Bronchial epithelial cell (primary cell): Measurements from ENCODE around the gene MYO18A. TPM values are rescaled to one million over a fixed set of nuclear protein-coding genes. Genes with fewer than 3 reads are reported as not detected.
"Not testable (repeated sequence)": the region's sequence is repeated elsewhere in the genome, so short reads cannot be mapped to it uniquely, and the experiment has no call there.

Source experiments
- DNase-seq: peaks from one replicate; pipeline ENCODE4 v3.0.0-alpha.2; 2010; ENCODE audit warnings: low read depth
- FAIRE-seq: peaks from 2 replicates; lab custom pipeline; 2011; peaks lifted over from hg19 to GRCh38; lab: Jason Lieb, UNC
- H3K27me3 ChIP-seq: 2 replicates; pipeline ENCODE4 v1.5.1; 2011; ENCODE audit warnings: low read length; ENCODE audit not compliant: control insufficient read depth, insufficient read depth
- H3K36me3 ChIP-seq: 2 replicates; pipeline ENCODE4 v1.5.1; 2011; ENCODE audit warnings: low read length; ENCODE audit not compliant: control insufficient read depth, insufficient read depth
- H3K4me3 ChIP-seq: 2 replicates; pipeline ENCODE4 v1.5.1; 2011; ENCODE audit warnings: mild to moderate bottlenecking, low read depth, low read length, control low read depth
- total RNA-seq: library from RNA; depleted of rRNA; stranded (reverse); fragments of >200 nt; gene quantifications from 2 replicates; pipeline ENCODE4 v1.2.1, GENCODE V29; 2014
- TF ChIP-seq, protein P1 (sequence below): IDR thresholded peaks from 2 replicates; pipeline ENCODE4 v1.5.1; 2011; ENCODE audit warnings: mild to moderate bottlenecking, moderate library complexity, low read length, control low read depth, inconsistent platforms; ENCODE audit not compliant: insufficient read depth, severe bottlenecking

Gene MYO18A
- total RNA-seq, 1 donor from 2014 or later: 23.4 TPM

DNA sequence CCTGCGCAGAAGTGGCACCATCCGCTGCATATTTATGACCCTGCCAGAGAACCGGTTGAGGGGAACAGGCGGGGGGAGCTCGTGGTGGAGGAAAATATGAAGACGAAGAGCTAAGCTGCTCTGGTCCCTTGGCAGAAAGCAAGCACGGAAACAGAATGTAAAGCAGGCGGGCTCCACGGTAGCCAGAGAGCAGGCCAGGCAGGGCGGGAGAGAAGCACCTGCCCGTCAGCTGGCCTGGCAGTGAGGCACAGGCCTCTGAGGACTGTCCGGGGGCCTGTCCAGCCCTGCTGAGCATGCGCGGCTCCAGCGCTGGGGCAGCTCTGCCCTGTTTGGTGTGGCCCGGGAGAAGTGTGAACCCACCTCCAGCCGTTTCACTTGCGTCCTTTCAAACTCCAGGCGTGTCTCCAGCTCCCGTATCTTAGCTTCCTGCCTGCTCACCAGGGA lies 90.6 kb downstream of the MYO18A start:
- TF ChIP-seq, protein P1, sequence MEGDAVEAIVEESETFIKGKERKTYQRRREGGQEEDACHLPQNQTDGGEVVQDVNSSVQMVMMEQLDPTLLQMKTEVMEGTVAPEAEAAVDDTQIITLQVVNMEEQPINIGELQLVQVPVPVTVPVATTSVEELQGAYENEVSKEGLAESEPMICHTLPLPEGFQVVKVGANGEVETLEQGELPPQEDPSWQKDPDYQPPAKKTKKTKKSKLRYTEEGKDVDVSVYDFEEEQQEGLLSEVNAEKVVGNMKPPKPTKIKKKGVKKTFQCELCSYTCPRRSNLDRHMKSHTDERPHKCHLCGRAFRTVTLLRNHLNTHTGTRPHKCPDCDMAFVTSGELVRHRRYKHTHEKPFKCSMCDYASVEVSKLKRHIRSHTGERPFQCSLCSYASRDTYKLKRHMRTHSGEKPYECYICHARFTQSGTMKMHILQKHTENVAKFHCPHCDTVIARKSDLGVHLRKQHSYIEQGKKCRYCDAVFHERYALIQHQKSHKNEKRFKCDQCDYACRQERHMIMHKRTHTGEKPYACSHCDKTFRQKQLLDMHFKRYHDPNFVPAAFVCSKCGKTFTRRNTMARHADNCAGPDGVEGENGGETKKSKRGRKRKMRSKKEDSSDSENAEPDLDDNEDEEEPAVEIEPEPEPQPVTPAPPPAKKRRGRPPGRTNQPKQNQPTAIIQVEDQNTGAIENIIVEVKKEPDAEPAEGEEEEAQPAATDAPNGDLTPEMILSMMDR: no peak
- H3K4me3 ChIP-seq: no peak overlapping the region

DNA sequence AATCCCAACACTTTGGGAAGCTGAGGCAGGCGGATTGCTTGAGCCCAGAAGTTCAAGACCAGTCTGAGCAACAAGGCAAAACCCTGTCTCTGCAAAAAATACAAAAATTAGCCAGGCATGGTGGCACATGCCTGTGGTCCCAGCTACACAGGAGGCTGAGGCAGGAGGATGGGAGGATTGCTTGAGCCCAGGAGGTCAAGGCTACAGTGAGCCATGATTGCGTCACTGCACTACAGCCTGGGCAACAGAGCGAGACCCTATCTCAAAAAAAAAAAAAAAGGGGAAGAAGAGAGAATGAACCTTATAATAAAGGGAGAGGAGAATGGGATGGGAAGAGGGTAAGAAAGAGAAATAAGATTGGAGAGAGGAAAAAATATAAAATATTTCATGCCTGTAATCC lies 91.4 kb downstream of the MYO18A start:
- not testable (repeated sequence) for FAIRE-seq

More for the DNA sequence above, 90.6 kb downstream of the MYO18A start:
- no peaks in the 10 kb centered on the region for H3K27me3 ChIP-seq
- no peak for DNase-seq
- H3K36me3 ChIP-seq: peaks cover 57% of the 10 kb centered on the region
- FAIRE-seq: no peak

DNA sequence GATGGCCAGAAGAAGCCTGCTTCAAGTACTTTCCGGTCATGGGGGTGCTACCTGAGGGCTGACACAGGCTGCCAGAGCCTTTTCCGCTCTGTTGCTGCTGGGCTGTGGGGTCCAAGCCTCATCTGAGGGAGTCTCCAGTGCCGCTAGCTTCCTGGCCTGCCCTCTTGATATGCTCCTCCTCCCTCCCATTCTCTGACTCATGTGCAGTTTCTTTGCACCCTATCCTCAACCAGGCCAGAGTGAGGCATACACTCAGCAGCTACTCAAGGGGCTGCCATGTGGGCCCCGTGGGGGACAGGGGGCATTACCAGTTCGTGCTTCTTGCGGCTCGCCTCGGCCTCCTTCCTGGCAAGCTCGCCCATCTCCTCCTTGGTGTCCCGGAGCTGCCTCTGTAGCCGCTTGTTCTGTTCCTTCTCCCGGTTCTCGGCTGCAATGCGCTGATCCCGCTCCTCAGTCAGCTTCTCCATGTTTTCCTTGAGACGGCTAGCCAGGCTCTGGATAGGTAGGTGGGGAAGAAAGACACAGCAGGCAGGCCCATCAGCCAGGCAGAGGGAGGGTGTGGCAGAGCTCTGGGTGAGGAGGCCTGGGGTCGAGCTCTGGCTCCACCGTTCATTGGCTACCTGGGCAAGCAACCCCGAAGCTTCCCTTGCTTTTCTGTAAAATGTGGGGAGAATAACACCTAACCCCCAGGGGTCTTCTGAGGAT lies 93.4 kb downstream of the MYO18A start:
- peaks cover 48% of the 10 kb centered on the region for H3K36me3 ChIP-seq
- no peaks in the 10 kb centered on the region for H3K27me3 ChIP-seq
- H3K4me3 ChIP-seq: no peak overlapping the region
- no peak for FAIRE-seq
- DNase-seq: no peak
- TF ChIP-seq, protein P1: no peak

More for the DNA sequence above, 91.4 kb downstream of the MYO18A start:
- DNase-seq, H3K4me3 ChIP-seq, H3K27me3 ChIP-seq: not testable (repeated sequence)
- H3K36me3 ChIP-seq: peaks cover 49% of the 10 kb centered on the region

DNA sequence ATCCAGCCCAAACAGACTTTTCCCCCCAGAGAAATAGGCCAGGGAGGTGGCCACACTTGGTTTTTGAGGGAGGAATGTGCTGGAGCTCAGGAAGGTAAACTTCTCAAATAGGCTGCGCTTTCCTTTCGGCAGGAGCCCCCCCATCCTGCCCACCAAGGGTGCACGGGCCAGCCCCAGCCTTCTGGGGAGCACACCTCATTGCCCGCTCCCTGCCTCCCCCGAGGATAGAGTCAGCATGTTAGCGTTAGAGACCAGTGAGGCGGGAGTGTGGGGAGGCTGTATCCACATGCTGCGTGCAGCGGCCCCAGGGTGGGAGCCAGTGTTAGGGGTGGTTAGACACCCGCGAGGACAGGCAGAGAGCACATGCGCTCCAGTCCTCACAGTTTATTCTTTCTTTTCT lies 95.0 kb downstream of the MYO18A start:
- FAIRE-seq (no peak), DNase-seq (no peak)
- peaks cover 43% of the 10 kb centered on the region for H3K36me3 ChIP-seq

DNA sequence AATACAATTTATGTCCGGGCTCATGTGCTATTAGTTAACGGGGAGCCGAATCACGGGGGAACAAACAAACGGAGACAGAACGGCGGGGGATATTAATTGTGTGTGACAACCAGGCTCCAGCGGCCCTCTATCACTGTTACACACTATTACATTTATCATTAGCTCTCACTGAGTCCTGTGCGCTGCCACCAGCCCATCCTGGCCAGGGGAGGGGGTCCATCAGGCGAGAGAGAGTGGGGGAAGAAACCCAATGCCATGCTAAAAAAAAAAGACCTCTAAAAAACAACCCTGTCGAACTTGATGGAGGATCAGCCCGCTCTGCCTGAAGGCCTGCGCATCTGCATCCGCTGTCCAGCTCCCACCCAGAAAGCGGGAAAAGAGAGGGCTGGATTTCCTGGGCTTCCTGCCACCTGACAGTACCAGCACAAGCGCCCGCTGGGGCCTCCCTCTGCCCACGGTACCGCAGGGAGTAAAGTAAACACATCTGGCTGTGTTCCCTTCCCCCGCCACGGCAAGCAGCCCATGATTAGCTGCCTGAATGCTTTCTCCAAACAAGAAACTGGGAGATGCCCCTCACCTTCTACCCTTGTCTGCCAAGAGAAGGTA lies 95.6 kb downstream of the MYO18A start:
- TF ChIP-seq, protein P1: no peak
- FAIRE-seq: no peak
- no peak overlapping the region for H3K4me3 ChIP-seq
- H3K27me3 ChIP-seq: no peaks in the 10 kb centered on the region
- no peak for DNase-seq
- peaks cover 39% of the 10 kb centered on the region for H3K36me3 ChIP-seq

More for the DNA sequence above, 95.0 kb downstream of the MYO18A start:
- no peaks in the 10 kb centered on the region for H3K27me3 ChIP-seq
- TF ChIP-seq, protein P1: no peak
- no peak overlapping the region for H3K4me3 ChIP-seq

DNA sequence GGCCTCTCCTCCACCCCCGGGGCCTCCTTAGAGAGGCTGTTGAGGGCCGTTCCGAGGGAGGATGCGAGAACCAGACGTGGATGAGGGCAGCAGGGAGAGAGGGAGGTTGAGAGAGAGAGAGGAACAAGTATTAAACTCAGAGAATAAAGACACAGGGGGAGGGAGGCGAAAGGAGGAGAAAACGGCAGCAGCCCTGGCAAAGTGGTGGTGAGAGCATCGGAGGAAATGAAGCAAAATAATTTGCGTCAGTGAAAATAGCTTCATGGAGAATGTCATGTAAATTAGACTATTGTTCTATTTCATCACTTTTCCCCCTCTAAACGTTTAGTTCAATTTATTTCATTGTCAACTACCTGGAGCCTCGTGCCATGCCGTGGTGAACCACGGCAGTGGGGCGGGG lies 99.2 kb downstream of the MYO18A start:
- Histone ChIP-seq H3K36me3 (peaks cover 24% of the 10 kb centered on the region), H3K27me3 (no peaks in the 10 kb centered on the region), H3K4me3 (no peak overlapping the region)
- FAIRE-seq (no peak), DNase-seq (no peak)
- TF ChIP-seq, protein P1: no peak
